ENCODE results near the gene BTBD16.

BTBD16 gene

DNA sequence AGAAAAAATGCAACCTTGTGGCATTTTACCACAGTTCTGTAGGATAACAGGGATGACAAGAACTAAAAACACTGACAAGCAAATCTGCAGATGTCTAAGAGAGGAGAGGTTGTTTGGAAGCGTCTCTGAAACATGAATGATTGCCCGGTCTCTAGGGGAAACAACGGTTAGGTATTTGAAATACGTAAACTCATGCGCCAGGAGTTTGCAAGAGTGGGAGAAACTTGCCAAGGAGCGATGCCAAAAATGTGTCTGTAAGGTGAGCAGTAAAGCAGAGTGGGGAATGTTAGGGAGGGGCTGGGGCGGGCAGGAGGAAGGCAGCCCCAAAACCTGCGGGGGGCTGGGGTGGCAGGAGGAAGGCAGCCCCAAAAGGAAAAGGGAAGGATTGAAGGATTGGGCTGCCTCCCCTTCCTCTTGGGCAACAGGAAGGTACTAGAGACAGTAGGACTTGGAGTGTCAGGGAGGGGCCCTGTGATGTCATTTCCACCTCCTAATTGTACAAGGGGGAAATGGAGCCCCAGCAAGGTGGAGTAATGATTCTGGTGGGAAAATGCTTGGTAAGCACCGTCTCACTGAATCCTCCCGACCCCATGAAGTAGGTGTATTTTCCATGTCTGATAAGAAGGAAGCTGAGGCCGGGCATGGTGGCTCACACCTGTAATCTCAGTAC lies 70.2 kb downstream of the BTBD16 start:
- H3K27me3 ChIP-seq = no peaks in the 10 kb centered on the region
- no peak for DNase-seq
- TF ChIP-seq CTCF (IDR thresholded peaks at IDR 0.05; ENCODE audit: low read depth, low read length) = no peak
- H3K36me3 ChIP-seq = no peaks in the 10 kb centered on the region
- H3K9me3 ChIP-seq = no peaks in the 10 kb centered on the region
- no peak overlapping the region for H3K4me3 ChIP-seq (ENCODE audit: low read depth, low read length)
- H3K4me1 ChIP-seq = no peaks in the 10 kb centered on the region

GRCh38 chr10:122342293-122343134 lies 71.4 kb downstream of the BTBD16 start:
- H3K27me3 ChIP-seq = no peaks in the 10 kb centered on the region
- H3K4me1 ChIP-seq = no peaks in the 10 kb centered on the region
- no peak overlapping the region for H3K4me3 ChIP-seq (ENCODE audit: low read depth, low read length)
- H3K9me3 ChIP-seq = no peaks in the 10 kb centered on the region
- H3K36me3 ChIP-seq = no peaks in the 10 kb centered on the region
- peak; percentile 74 for TF ChIP-seq CTCF (IDR thresholded peaks at IDR 0.05; ENCODE audit: low read depth, low read length)
- DNase-seq = peak; percentile 27

DNA sequence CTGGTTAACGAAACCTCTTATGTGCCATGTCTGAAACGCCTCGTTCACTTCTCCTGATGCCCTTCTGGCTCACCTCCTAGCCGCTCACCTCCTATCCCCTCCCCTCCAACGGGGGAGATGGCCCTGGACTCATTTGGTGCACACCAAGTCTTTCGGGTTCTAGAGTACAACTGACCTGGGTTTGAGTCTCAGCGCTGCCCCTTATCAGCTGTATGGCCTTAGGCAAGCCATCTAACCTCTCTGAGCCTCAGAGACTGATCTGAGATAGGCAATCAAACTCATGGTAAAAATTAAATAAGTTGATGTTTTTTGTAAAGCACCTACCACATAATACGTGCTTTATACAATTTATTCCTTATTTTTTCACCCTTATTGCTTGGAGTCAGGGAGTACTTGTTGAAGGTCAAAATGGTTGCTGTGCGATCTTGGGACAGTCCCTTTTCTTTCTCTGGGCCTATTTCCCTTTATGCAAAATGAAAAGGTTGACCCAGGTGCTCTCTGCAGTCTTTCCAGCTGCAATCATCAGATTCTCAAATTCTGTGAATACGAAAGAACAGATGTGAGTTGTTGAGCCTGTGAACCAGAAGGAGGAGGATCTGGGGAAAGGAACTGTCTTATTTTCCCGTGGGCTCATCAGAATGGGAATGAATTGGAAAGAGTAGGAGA lies 72.2 kb downstream of the BTBD16 start:
- no peaks in the 10 kb centered on the region for H3K27me3 ChIP-seq
- H3K4me3 ChIP-seq (ENCODE audit: low read depth, low read length) = no peak overlapping the region
- H3K4me1 ChIP-seq = no peaks in the 10 kb centered on the region

GRCh38 chr10:122343936-122344335 lies 72.8 kb downstream of the BTBD16 start:
- no peaks in the 10 kb centered on the region for H3K27me3 ChIP-seq
- TF ChIP-seq CTCF (IDR thresholded peaks at IDR 0.05; ENCODE audit: low read depth, low read length) = no peak
- no peaks in the 10 kb centered on the region for H3K4me1 ChIP-seq
- no peaks in the 10 kb centered on the region for H3K36me3 ChIP-seq
- H3K4me3 ChIP-seq (ENCODE audit: low read depth, low read length) = no peak overlapping the region
- no peak for DNase-seq
- H3K9me3 ChIP-seq = no peaks in the 10 kb centered on the region

More for the DNA sequence above, 72.2 kb downstream of the BTBD16 start:
- no peak for TF ChIP-seq CTCF (IDR thresholded peaks at IDR 0.05; ENCODE audit: low read depth, low read length)
- no peak for DNase-seq
- Histone ChIP-seq H3K36me3 (no peaks in the 10 kb centered on the region), H3K9me3 (no peaks in the 10 kb centered on the region)

- Histone ChIP-seq H3K4me1 (no peaks in the 10 kb centered on the region), H3K9me3 (no peaks in the 10 kb centered on the region), H3K4me3 (ENCODE audit: low read depth, low read length) (no peak overlapping the region), H3K36me3 (no peaks in the 10 kb centered on the region), H3K27me3 (no peaks in the 10 kb centered on the region)
- no peak for TF ChIP-seq CTCF (IDR thresholded peaks at IDR 0.05; ENCODE audit: low read depth, low read length)
- DNase-seq = no peak
Measured at GRCh38 chr10:122344741-122345258, 73.7 kb downstream of the BTBD16 start.
